Measurements from ENCODE around the gene PPT2. TPM values are rescaled to one million over a fixed set of nuclear protein-coding genes. Genes with fewer than 3 reads are reported as not detected.

PPT2 gene
- total RNA-seq: 9.8 and 11.1 TPM in 2 replicates

GRCh38 chr6:32153564-32154513 is at the start of gene PPT2:
Gene PPT2, plus strand, starts transcription at chr6:32154141. Its CDS starts 454 bp downstream, at chr6:32154595.
- intact Hi-C loops (cut with micrococcal nuclease): loop anchor here (1.0 kb wide), 6 partner anchors 24 to 106 kb away; partner anchors contain the start of genes FKBPL and RNF5

DNA sequence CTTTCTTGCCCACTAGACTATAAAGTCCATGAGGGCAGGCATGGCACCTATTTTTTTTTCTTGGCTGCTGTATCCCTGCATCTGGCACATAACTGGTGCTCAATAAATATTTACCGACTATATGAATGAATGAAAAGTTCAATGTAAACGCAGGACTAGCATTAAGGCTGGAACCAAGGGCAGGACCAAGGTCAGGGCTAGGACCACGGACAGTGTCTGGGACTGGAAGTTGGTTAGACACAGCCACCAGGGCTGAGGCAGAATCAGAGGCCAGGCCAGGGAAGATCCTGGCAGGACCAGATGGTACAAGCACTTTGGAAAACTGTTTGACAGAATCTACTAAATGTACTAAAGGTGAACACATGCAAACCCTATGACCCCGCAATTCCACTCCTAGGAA is 48.5 kb upstream of the PPT2 start:
- intact Hi-C loops (cut with micrococcal nuclease): no loop called here

DNA sequence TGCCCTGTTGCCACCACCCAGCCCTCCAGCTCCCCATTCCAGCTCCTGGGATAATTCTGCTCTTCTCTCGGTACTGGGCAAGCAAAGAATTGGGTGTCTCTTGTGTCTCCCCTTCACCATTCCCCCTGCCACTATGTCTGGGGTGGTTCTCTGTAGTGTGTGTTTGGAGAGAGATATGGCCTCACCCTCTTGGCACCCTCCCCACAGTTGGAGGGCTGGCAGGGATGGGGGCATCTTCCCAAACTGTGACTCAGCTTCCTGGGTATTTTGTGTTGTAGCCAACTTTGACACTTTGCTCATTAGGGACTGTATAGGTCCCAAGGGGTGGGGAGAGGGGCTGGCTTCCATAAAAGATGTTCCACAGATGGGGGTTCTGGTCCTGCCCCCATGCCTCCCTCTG is 46.5 kb upstream of the PPT2 start:
- intact Hi-C loops (cut with micrococcal nuclease): no loop called here

GRCh38 chr6:32108094-32108627 is 45.8 kb upstream of the PPT2 start:
- intact Hi-C loops (cut with micrococcal nuclease): no loop called here

GRCh38 chr6:32108727-32109113 is 45.2 kb upstream of the PPT2 start:
- intact Hi-C loops (cut with micrococcal nuclease): no loop called here

GRCh38 chr6:32109114-32109764 is 44.7 kb upstream of the PPT2 start, which contains the start of gene TNXB:
Gene TNXB, minus strand, starts transcription at chr6:32109338. Its CDS starts 11,140 bp downstream, at chr6:32098198.
- intact Hi-C loops (cut with micrococcal nuclease): no loop called here

GRCh38 chr6:32109765-32110160 is 44.2 kb upstream of the PPT2 start:
- intact Hi-C loops (cut with micrococcal nuclease): no loop called here

- intact Hi-C loops (cut with micrococcal nuclease): no loop called here
Observed at GRCh38 chr6:32110632-32111031, 43.3 kb upstream of the PPT2 start.

GRCh38 chr6:32111424-32112066 is 42.4 kb upstream of the PPT2 start:
- intact Hi-C loops (cut with micrococcal nuclease): no loop called here

DNA sequence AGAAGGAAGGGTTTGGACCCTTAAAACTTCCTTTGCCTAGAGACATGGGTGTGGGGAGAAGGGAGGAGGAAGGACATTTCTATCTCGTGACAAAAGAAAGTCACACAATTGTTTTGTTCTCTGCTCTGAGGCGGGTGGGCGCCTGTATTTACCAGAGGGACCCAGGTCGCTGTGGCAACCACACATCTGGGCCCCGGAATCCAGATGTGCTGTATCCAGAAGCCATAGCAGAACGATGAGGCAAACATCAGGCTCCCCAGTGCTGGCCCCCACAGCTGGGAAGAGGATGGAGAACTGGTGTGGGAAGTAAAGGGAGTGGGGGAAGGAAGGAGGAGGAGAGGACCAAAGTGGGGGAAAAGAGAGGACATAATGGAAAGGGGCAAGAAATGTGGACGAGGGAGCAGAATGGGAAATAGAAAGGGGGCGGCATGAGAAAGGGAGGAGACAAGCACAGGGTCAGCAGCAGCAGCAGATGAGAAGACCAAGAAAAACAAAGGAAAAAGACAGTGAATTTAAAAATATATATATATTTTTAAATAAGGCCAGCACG is 41.4 kb upstream of the PPT2 start:
- intact Hi-C loops (cut with micrococcal nuclease): no loop called here

DNA sequence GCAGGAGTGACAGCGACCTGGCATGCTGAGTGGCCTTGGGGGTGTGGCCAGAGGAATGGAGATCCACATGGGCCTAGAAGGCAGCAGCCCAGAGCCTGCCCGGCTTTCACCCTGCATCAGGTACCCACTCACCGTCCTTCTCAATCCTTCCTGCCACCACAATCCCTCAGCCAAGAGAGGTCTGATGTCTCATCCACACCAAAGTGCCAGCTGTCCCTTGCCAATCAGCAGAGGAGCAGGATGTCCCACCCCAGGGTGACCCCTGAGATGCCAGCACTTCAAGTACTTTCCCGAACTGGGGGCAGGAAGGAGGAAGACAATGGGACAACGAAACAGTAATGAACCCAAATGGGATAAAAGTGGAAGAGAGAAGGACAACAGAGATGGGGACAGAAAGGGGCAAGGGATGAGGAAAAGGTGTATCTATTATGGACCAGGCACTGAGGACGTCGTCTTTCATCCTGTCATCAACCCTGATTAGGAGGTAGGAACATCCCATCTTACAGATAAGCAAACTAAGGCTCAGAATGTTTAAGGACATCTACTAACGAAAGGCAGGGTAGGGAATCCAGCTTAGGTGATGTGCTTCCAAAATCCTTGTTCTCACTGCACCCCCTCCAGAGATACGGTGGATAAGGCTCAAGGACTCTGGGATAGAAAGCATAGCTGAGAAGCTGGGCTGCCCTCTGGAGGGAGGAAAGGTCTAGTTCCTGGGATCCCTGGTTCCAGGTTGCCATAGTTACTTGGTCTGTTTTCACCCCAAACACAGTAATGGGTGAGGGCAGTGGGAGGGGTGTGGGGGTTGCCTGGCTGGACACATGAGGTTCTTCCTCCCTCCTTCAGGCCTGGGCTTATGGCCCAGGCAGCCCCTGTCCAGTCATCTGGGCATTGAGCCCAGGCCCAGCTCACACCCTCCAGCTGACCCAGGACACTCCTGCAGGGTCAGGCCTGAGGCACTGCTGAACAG is 40.3 kb upstream of the PPT2 start:
- intact Hi-C loops (cut with micrococcal nuclease): no loop called here

DNA sequence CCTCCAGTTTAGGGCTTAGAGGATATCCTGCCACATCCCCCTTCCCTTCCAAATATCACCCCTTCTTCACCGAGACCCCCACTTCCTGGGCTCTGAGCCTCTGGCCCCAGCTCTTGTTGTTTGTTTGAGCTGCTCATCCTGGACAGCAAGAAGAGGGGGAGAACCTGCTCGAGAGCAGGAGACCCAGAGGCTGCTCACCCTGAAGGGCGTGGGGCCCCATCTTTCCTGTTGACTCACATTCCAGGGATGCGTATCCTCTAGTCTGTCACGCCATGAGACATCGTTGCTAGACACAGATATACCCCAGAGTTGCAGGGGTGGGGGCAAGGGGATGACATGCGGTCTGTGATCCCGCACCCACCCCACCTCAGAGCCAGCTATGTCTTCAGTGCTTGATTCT is 39.1 kb upstream of the PPT2 start:
- intact Hi-C loops (cut with micrococcal nuclease): no loop called here

DNA sequence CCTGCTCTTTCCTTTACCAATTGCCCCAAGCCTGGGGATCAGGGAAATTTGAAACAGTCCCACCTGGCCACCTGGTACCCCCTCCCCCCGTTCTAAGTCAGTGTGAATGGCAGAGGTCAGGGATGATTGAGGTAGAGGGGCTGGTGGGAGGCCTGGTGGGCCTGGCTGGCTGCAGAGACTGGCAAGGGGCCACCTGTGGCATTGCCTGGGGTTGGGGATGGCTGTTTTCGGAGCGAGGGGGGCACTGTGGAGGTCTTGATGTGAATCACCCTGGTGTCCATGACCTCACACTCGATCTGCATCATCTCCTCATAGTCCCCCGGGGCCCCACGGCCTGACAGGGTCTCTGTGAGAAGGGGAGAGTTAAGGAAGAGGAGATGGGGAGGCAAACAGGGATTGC is 38.3 kb upstream of the PPT2 start:
- intact Hi-C loops (cut with micrococcal nuclease): no loop called here

GRCh38 chr6:32116674-32117073 is 37.3 kb upstream of the PPT2 start:
- intact Hi-C loops (cut with micrococcal nuclease): no loop called here

DNA sequence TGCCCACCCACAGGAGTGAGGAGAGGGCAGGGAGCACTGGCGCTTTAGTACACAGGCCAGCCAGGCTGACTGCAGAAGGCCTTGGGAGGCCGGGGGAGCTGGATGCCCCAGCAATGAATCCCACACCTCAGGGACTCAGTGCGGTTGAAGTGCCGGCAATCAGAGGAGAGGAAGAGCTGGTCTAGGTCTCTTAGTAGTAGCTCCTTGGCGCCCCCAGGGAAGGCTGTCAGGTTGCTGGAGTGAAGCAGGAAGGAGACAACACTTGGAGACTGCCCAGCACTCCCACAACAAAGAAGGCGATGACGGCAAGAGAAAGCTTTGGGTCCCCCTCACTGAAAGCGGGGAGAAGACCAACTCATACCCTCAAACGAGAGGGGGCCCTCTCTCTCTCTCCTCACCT is 36.5 kb upstream of the PPT2 start:
- intact Hi-C loops (cut with micrococcal nuclease): no loop called here

DNA sequence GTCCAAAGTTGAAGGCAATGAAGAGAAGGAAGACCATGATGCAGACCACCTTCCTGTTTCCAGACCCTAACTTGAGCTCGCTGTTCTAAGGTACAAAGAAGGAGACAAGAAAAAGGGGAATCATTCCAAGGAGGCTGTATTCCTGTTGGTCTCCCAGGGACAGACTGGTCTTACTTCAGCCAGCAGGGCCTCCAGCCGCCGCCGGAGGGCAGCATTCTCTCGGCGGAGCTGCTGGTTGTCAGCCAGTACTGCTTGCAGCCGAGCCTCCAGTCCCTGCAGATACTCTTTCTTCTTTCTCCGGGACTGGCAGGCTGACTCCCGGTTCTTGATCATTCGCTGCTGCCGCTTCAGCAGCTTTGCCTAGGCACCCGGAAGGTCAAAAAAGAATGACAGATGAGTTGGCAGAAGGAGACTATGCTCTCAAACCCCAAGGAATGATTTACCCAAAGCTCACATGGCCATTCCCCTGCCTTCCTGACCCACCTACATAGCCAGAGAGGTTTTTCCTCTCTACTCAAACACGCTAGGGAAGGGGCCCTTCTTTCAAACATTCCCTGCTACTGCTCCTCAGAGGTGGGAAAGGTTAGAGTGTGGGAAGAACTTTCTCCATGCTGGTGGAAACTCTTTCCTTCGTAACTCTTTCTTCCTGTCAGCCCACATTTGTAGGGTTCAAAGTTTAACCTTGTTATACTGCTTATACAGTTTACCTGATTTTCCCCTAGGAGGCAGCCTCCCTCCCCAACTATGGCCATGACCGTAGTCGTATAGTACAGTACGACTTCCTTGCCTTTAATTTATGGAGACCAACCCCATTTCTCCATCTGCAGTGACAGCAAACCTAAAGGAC is 34.9 kb upstream of the PPT2 start:
- intact Hi-C loops (cut with micrococcal nuclease): loop anchor here (1.0 kb wide), 3 partner anchors 35 to 126 kb away; partner anchors contain the start of genes GPSM3 and PPT2

DNA sequence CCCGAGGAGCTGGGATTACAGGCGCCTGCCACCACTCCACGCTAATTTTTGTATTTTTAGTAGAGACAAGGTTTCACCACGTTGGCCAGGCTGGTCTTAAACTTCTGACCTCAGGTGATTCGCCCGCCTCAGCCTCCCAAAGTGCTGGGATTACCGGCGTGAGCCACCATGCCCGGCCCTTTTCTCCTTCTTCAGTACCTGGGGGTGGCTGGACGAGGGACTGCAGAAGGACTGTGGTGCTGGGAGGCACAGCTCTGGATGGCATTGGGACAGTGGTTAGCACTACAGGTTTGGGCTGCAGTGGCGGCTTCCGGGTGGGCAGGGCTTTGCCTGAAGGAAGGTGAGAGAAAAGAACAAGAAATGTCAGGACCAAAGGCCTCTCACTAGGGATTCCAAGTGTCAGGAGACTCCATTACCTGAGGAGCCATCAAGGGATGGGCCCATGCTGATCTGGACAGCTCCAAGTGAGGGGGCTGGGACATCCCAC is 33.3 kb upstream of the PPT2 start:
- intact Hi-C loops (cut with micrococcal nuclease): loop anchor here (10.0 kb wide), 1 partner anchor 1154 kb away; the partner anchor contains the start of genes B3GALT4, RPS18 and VPS52

DNA sequence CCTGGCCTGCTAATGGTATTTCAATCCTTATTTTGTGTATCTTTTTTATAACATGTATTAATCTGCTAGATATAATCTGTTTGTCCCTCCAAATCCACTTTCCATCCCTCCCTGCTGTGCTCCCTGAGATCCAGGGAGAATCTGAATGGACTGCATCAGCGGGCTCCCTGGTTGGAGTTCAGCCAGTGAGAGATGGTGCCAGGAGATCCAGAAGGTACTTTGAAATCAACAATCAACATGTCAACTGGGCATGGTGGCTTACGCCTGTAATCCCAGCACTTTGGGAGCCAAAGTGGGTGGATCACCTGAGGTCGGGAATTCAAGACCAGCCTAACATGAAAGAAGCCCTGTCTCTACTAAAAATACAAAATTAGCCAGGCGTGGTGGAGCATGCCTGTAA is 30.3 kb upstream of the PPT2 start:
- intact Hi-C loops (cut with micrococcal nuclease): loop anchor here (10.0 kb wide), 1 partner anchor 1151 kb away; the partner anchor contains the start of genes B3GALT4, RPS18 and VPS52

DNA sequence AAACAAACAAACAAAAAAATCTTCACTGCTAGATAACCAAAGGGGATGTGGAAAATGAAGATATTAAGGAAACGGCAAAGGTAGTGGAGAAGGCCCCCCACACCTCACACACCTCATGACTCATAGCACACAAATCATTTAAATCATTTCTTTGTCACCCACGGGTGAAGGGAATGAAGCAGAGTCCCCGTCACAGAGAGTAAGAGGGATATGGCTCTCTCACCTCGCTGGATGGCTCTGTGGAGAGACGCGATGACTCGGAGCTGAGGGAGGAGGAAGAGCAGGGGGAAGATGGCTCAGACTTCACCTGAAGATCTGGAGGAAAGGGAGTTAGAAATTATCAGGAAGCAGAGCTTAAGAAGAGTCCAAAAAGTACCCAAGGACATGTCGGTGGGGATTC is 27.1 kb upstream of the PPT2 start:
- intact Hi-C loops (cut with micrococcal nuclease): loop anchor here (5.0 to 10.0 kb wide), 2 partner anchors 845 to 1148 kb away; partner anchors contain the start of genes B3GALT4, RPS18 and VPS52

All from T-helper 1 cell treated with Interleukin-12 subunit alpha and Interleukin-12 subunit beta and Interleukin-4 antibody, amounts not matched to agents 30 ng/mL and 1 ng/mL, for 36 hours (primary cell).